ENCODE data around the gene INPP4B. TPM values are rescaled to one million over a fixed set of nuclear protein-coding genes. Genes with fewer than 3 reads are reported as not detected.

INPP4B gene
- polyA plus RNA-seq, 5 donors, result 5.5 to 15.7 (median 11.7) TPM

GRCh38 chr4:142005519-142005918, 840.6 kb downstream of the INPP4B start:
- DNase-seq, result no peak

- DNase-seq, result no peak
Observed at GRCh38 chr4:141999446-142000143, 846.5 kb downstream of the INPP4B start.

- DNase-seq, result no peak
Observed at GRCh38 chr4:141995056-141995455, 851.0 kb downstream of the INPP4B start.

GRCh38 chr4:141977433-141977832, 868.7 kb downstream of the INPP4B start:
- DNase-seq, result no peak

All from right lung (tissue), 5 donors.